Liver (tissue), 3 donors: Measurements from ENCODE around the gene TMEM91.

ENCODE experiments used
- FOXA1 ChIP-seq: IDR thresholded peaks from 2 replicates; pipeline ENCODE4 v1.6.1; 2016; ENCODE audit warnings: antibody characterized with exemption
- GABPA ChIP-seq, 2 donors: IDR thresholded peaks in 1 of 2; conservative IDR thresholded peaks in 1 of 2; 2 replicates each; pipeline ENCODE4 v1.6.1; 2016; ENCODE audit warnings: antibody characterized with exemption in 2 of 2, mild to moderate bottlenecking in 1 of 2, moderate library complexity in 1 of 2
- HNF4A ChIP-seq, 2 donors: conservative IDR thresholded peaks; 2 replicates each; pipeline ENCODE4 v1.6.1; 2016; ENCODE audit warnings: antibody characterized with exemption in 2 of 2, mild to moderate bottlenecking in 2 of 2
- HNF4G ChIP-seq: IDR thresholded peaks from 2 replicates; pipeline ENCODE4 v1.6.1; 2016; ENCODE audit warnings: antibody characterized with exemption
- JUND ChIP-seq, 2 donors: IDR thresholded peaks; 2 replicates each; pipeline ENCODE4 v1.6.1; 2016; ENCODE audit warnings: antibody characterized with exemption in 2 of 2
- RAD21 ChIP-seq, 2 donors: IDR thresholded peaks; 2 replicates each; pipeline ENCODE4 v1.6.1; 2016; ENCODE audit warnings: antibody characterized with exemption in 2 of 2, mild to moderate bottlenecking in 2 of 2
- TAF1 ChIP-seq: conservative IDR thresholded peaks from 2 replicates; pipeline ENCODE4 v1.6.1; 2016; ENCODE audit warnings: antibody characterized with exemption, mild to moderate bottlenecking
- YY1 ChIP-seq: IDR thresholded peaks from 2 replicates; pipeline ENCODE4 v1.6.1; 2016; ENCODE audit warnings: antibody characterized with exemption, mild to moderate bottlenecking
- TF ChIP-seq, protein P1 (sequence below): fragments of 150-350 bp; IDR thresholded peaks from 2 replicates; pipeline ENCODE4 v1.5.1; 2017; ENCODE audit warnings: improper control_type of control experiment, low read depth, low read length; ENCODE audit not compliant: missing input control
- TF ChIP-seq, protein P2 (sequence below): IDR thresholded peaks from 2 replicates; pipeline ENCODE4 v1.6.1; 2016; ENCODE audit warnings: antibody characterized with exemption
- TF ChIP-seq, protein P3 (sequence below): IDR thresholded peaks from 2 replicates; pipeline ENCODE4 v1.6.1; 2016; ENCODE audit warnings: antibody characterized with exemption
- TF ChIP-seq, protein P4 (sequence below): IDR thresholded peaks from 2 replicates; pipeline ENCODE4 v1.6.1; 2016; ENCODE audit warnings: antibody characterized with exemption, mild to moderate bottlenecking
- donor health status: healthy.
- donor health status: healthy.

DNA sequence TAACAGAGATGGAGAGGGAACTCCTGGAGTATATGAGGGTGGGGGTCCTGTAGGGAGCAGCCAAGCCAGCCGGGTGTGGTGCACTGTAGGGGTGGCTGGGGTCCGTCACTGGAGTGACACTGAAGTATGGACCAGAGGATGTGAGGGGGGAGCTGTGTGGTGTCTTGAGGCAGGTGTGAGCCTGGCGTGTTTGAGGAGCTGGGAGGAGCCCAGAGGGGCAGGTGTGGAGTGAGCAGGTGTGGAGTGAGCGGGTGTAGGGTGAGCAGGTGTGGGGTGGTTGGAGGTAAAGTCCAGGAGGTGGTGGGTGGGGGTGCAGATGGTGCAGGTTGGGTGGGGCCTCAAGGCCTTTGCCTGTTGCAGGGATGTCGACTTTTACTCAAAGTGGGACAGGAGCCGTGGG lies 45.0 kb downstream of the TMEM91 start:
- TF ChIP-seq, protein P1, sequence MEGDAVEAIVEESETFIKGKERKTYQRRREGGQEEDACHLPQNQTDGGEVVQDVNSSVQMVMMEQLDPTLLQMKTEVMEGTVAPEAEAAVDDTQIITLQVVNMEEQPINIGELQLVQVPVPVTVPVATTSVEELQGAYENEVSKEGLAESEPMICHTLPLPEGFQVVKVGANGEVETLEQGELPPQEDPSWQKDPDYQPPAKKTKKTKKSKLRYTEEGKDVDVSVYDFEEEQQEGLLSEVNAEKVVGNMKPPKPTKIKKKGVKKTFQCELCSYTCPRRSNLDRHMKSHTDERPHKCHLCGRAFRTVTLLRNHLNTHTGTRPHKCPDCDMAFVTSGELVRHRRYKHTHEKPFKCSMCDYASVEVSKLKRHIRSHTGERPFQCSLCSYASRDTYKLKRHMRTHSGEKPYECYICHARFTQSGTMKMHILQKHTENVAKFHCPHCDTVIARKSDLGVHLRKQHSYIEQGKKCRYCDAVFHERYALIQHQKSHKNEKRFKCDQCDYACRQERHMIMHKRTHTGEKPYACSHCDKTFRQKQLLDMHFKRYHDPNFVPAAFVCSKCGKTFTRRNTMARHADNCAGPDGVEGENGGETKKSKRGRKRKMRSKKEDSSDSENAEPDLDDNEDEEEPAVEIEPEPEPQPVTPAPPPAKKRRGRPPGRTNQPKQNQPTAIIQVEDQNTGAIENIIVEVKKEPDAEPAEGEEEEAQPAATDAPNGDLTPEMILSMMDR: no peak
- TF ChIP-seq, protein P2, sequence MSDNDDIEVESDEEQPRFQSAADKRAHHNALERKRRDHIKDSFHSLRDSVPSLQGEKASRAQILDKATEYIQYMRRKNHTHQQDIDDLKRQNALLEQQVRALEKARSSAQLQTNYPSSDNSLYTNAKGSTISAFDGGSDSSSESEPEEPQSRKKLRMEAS: no peak
- TF ChIP-seq GABPA (IDR thresholded peaks at IDR 0.05 in 1 of 2, conservative IDR thresholded peaks at IDR 0.05 in 1 of 2) (no peak), TAF1 (no peak), RAD21 (IDR thresholded peaks at IDR 0.05) (no peak), HNF4G (no peak), HNF4A (conservative IDR thresholded peaks at IDR 0.05) (no peak), YY1 (no peak), FOXA1 (no peak), JUND (IDR thresholded peaks at IDR 0.05) (no peak)
- TF ChIP-seq, protein P3, sequence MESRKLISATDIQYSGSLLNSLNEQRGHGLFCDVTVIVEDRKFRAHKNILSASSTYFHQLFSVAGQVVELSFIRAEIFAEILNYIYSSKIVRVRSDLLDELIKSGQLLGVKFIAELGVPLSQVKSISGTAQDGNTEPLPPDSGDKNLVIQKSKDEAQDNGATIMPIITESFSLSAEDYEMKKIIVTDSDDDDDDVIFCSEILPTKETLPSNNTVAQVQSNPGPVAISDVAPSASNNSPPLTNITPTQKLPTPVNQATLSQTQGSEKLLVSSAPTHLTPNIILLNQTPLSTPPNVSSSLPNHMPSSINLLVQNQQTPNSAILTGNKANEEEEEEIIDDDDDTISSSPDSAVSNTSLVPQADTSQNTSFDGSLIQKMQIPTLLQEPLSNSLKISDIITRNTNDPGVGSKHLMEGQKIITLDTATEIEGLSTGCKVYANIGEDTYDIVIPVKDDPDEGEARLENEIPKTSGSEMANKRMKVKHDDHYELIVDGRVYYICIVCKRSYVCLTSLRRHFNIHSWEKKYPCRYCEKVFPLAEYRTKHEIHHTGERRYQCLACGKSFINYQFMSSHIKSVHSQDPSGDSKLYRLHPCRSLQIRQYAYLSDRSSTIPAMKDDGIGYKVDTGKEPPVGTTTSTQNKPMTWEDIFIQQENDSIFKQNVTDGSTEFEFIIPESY: no peak
- TF ChIP-seq, protein P4, sequence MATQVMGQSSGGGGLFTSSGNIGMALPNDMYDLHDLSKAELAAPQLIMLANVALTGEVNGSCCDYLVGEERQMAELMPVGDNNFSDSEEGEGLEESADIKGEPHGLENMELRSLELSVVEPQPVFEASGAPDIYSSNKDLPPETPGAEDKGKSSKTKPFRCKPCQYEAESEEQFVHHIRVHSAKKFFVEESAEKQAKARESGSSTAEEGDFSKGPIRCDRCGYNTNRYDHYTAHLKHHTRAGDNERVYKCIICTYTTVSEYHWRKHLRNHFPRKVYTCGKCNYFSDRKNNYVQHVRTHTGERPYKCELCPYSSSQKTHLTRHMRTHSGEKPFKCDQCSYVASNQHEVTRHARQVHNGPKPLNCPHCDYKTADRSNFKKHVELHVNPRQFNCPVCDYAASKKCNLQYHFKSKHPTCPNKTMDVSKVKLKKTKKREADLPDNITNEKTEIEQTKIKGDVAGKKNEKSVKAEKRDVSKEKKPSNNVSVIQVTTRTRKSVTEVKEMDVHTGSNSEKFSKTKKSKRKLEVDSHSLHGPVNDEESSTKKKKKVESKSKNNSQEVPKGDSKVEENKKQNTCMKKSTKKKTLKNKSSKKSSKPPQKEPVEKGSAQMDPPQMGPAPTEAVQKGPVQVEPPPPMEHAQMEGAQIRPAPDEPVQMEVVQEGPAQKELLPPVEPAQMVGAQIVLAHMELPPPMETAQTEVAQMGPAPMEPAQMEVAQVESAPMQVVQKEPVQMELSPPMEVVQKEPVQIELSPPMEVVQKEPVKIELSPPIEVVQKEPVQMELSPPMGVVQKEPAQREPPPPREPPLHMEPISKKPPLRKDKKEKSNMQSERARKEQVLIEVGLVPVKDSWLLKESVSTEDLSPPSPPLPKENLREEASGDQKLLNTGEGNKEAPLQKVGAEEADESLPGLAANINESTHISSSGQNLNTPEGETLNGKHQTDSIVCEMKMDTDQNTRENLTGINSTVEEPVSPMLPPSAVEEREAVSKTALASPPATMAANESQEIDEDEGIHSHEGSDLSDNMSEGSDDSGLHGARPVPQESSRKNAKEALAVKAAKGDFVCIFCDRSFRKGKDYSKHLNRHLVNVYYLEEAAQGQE: no peak
